ENCODE data around the gene TRAPPC1. TPM values are rescaled to one million over a fixed set of nuclear protein-coding genes. Genes with fewer than 3 reads are reported as not detected.
A peak's percentile ranks its signal among the peaks of the same experiment; 100 is the strongest.

Gene TRAPPC1
- total and polyA plus RNA-seq, 2 experiments from 2014 or later = 45.2 to 234 TPM

- TF ChIP-seq CTCF (conservative IDR thresholded peaks at IDR 0.05; ENCODE audit: low read depth in 2 of 2) (no peak), EZH2 (IDR thresholded peaks at IDR 0.05; ENCODE audit: low read depth, unreplicated experiment) (no peak), REST (IDR thresholded peaks at IDR 0.05; ENCODE audit: unreplicated experiment) (no peak), POLR2AphosphoS5 (IDR thresholded peaks at IDR 0.05; ENCODE audit: low read depth) (no peak), STAT1 (IDR thresholded peaks at IDR 0.05; ENCODE audit: unreplicated experiment) (no peak), EZH2phosphoT487 (IDR thresholded peaks at IDR 0.05; ENCODE audit: unreplicated experiment) (no peak), CREB1 (CRISPR knock-in tag; IDR thresholded peaks at IDR 0.05; ENCODE audit: low read depth) (no peak), ZNF114 (CRISPR knock-in tag; IDR thresholded peaks at IDR 0.05) (no peak), JUNB (IDR thresholded peaks at IDR 0.05; ENCODE audit: unreplicated experiment) (no peak), NANOG (IDR thresholded peaks at IDR 0.05; ENCODE audit: borderline replicate concordance) (no peak)
Observed at GRCh38 chr17:7881276-7882054, 50.3 kb downstream of the TRAPPC1 start (continued).

Small RNA genes lying within 50 kb of the gene (small RNA-seq; reads per million reads assigned to genes)
- gene SCARNA21 (ENCODE audit: low replicate concordance) = 0.72 reads per million, percentile 49 among the genes with 10 or more reads in this experiment

Other genes with a start within 250 kb of the TRAPPC1 start
- gene TP53, start 244.5 kb downstream of the TRAPPC1 start, total RNA-seq (2014; rRNA removed; shearing (Covaris generic)) = 154 and 178 TPM in 2 replicates
- gene TP53, start 244.5 kb downstream of the TRAPPC1 start, polyA plus RNA-seq (2016; fragmentation: Nextera tagmentation; extraction: Ambion mirVana) = 119 and 138 TPM in 2 replicates
- gene WRAP53, start 243.5 kb downstream of the TRAPPC1 start, total RNA-seq (2014; rRNA removed; shearing (Covaris generic)) = 27.1 and 28.1 TPM in 2 replicates
- gene WRAP53, start 243.5 kb downstream of the TRAPPC1 start, polyA plus RNA-seq (2016; fragmentation: Nextera tagmentation; extraction: Ambion mirVana) = 33.3 and 33.5 TPM in 2 replicates
- gene EFNB3, start 226.7 kb downstream of the TRAPPC1 start, total RNA-seq (2014; rRNA removed; shearing (Covaris generic)) = 7.7 and 11.5 TPM in 2 replicates
- 4.2 and 4.5 TPM in 2 replicates for gene EFNB3, start 226.7 kb downstream of the TRAPPC1 start, polyA plus RNA-seq (2016; fragmentation: Nextera tagmentation; extraction: Ambion mirVana)
- 0.16 and 0.38 TPM in 2 replicates for gene DNAH2, start 214.2 kb downstream of the TRAPPC1 start, total RNA-seq (2014; rRNA removed; shearing (Covaris generic))
- gene DNAH2, start 214.2 kb downstream of the TRAPPC1 start, polyA plus RNA-seq (2016; fragmentation: Nextera tagmentation; extraction: Ambion mirVana) = not detected in 2 replicates
- gene KDM6B, start 97.7 kb downstream of the TRAPPC1 start, total RNA-seq (2014; rRNA removed; shearing (Covaris generic)) = 1.4 and 1.8 TPM in 2 replicates
- 1.1 and 1.4 TPM in 2 replicates for gene KDM6B, start 97.7 kb downstream of the TRAPPC1 start, polyA plus RNA-seq (2016; fragmentation: Nextera tagmentation; extraction: Ambion mirVana)
- 0.97 TPM in 1 of 2 replicates, not detected in the other for gene TMEM88, start 76.9 kb downstream of the TRAPPC1 start, total RNA-seq (2014; rRNA removed; shearing (Covaris generic))
- gene TMEM88, start 76.9 kb downstream of the TRAPPC1 start, polyA plus RNA-seq (2016; fragmentation: Nextera tagmentation; extraction: Ambion mirVana) = 0.43 and 0.58 TPM in 2 replicates
- gene NAA38, start 74.4 kb downstream of the TRAPPC1 start, total RNA-seq (2014; rRNA removed; shearing (Covaris generic)) = 17.1 and 24.0 TPM in 2 replicates
- gene NAA38, start 74.4 kb downstream of the TRAPPC1 start, polyA plus RNA-seq (2016; fragmentation: Nextera tagmentation; extraction: Ambion mirVana) = 74.8 and 78.5 TPM in 2 replicates
- gene CYB5D1, start 73.9 kb downstream of the TRAPPC1 start, total RNA-seq (2014; rRNA removed; shearing (Covaris generic)) = 5.6 and 8.4 TPM in 2 replicates
- 2.7 and 3.5 TPM in 2 replicates for gene CYB5D1, start 73.9 kb downstream of the TRAPPC1 start, polyA plus RNA-seq (2016; fragmentation: Nextera tagmentation; extraction: Ambion mirVana)
- gene CHD3, start 43.2 kb downstream of the TRAPPC1 start, total RNA-seq (2014; rRNA removed; shearing (Covaris generic)) = 9.7 and 12.3 TPM in 2 replicates
- gene CHD3, start 43.2 kb downstream of the TRAPPC1 start, polyA plus RNA-seq (2016; fragmentation: Nextera tagmentation; extraction: Ambion mirVana) = 2.9 and 3.0 TPM in 2 replicates
- 0.66 and 1.4 TPM in 2 replicates for gene RNF227, start 15.7 kb downstream of the TRAPPC1 start, total RNA-seq (2014; rRNA removed; shearing (Covaris generic))
- 0.35 and 0.42 TPM in 2 replicates for gene RNF227, start 15.7 kb downstream of the TRAPPC1 start, polyA plus RNA-seq (2016; fragmentation: Nextera tagmentation; extraction: Ambion mirVana)
- 0.47 and 1.0 TPM in 2 replicates for gene KCNAB3, start 2.1 kb downstream of the TRAPPC1 start, total RNA-seq (2014; rRNA removed; shearing (Covaris generic))
- 0.45 and 1.0 TPM in 2 replicates for gene KCNAB3, start 2.1 kb downstream of the TRAPPC1 start, polyA plus RNA-seq (2016; fragmentation: Nextera tagmentation; extraction: Ambion mirVana)
- 18.4 and 18.5 TPM in 2 replicates for gene CNTROB, start 260 bp upstream of the TRAPPC1 start, total RNA-seq (2014; rRNA removed; shearing (Covaris generic))
- gene CNTROB, start 260 bp upstream of the TRAPPC1 start, polyA plus RNA-seq (2016; fragmentation: Nextera tagmentation; extraction: Ambion mirVana) = 16.3 and 17.8 TPM in 2 replicates
- gene GUCY2D, start 70.7 kb upstream of the TRAPPC1 start, total RNA-seq (2014; rRNA removed; shearing (Covaris generic)) = 0.07 TPM in 1 of 2 replicates, not detected in the other
- gene GUCY2D, start 70.7 kb upstream of the TRAPPC1 start, polyA plus RNA-seq (2016; fragmentation: Nextera tagmentation; extraction: Ambion mirVana) = 0.08 and 0.96 TPM in 2 replicates
- gene ALOX15B, start 107.1 kb upstream of the TRAPPC1 start, total RNA-seq (2014; rRNA removed; shearing (Covaris generic)) = 0.39 and 0.45 TPM in 2 replicates
- 0.33 and 0.42 TPM in 2 replicates for gene ALOX15B, start 107.1 kb upstream of the TRAPPC1 start, polyA plus RNA-seq (2016; fragmentation: Nextera tagmentation; extraction: Ambion mirVana)
- gene ALOX12B, start 155.8 kb upstream of the TRAPPC1 start, total RNA-seq (2014; rRNA removed; shearing (Covaris generic)) = 1.4 TPM in 1 of 2 replicates, not detected in the other
- gene ALOX12B, start 155.8 kb upstream of the TRAPPC1 start, polyA plus RNA-seq (2016; fragmentation: Nextera tagmentation; extraction: Ambion mirVana) = 0.16 and 0.30 TPM in 2 replicates
- 0.10 and 1.6 TPM in 2 replicates for gene ALOXE3, start 186.6 kb upstream of the TRAPPC1 start, total RNA-seq (2014; rRNA removed; shearing (Covaris generic))
- 0.27 TPM in 1 of 2 replicates, not detected in the other for gene ALOXE3, start 186.6 kb upstream of the TRAPPC1 start, polyA plus RNA-seq (2016; fragmentation: Nextera tagmentation; extraction: Ambion mirVana)
- 0.14 TPM in 1 of 2 replicates, not detected in the other for gene HES7, start 192.2 kb upstream of the TRAPPC1 start, total RNA-seq (2014; rRNA removed; shearing (Covaris generic))
- gene HES7, start 192.2 kb upstream of the TRAPPC1 start, polyA plus RNA-seq (2016; fragmentation: Nextera tagmentation; extraction: Ambion mirVana) = 0.24 TPM in 1 of 2 replicates, not detected in the other
- 36.1 and 40.5 TPM in 2 replicates for gene PER1, start 220.5 kb upstream of the TRAPPC1 start, total RNA-seq (2014; rRNA removed; shearing (Covaris generic))
- gene PER1, start 220.5 kb upstream of the TRAPPC1 start, polyA plus RNA-seq (2016; fragmentation: Nextera tagmentation; extraction: Ambion mirVana) = 12.2 and 12.4 TPM in 2 replicates
- 6.9 and 9.8 TPM in 2 replicates for gene VAMP2, start 231.0 kb upstream of the TRAPPC1 start, total RNA-seq (2014; rRNA removed; shearing (Covaris generic))
- 25.4 and 32.3 TPM in 2 replicates for gene VAMP2, start 231.0 kb upstream of the TRAPPC1 start, polyA plus RNA-seq (2016; fragmentation: Nextera tagmentation; extraction: Ambion mirVana)
- gene TMEM107, start 244.4 kb upstream of the TRAPPC1 start, total RNA-seq (2014; rRNA removed; shearing (Covaris generic)) = 11.0 and 20.4 TPM in 2 replicates
- gene TMEM107, start 244.4 kb upstream of the TRAPPC1 start, polyA plus RNA-seq (2016; fragmentation: Nextera tagmentation; extraction: Ambion mirVana) = 10.8 and 16.3 TPM in 2 replicates

All from GM23338 (cell line).